ENCODE data around the gene COP1.

COP1 gene

GRCh38 chr1:176227579-176227978 lies 20.5 kb upstream of the COP1 start:
- no peak for DNase-seq (ENCODE audit: extremely low read depth, insufficient read length)
- Histone ChIP-seq H3K4me3 (replicated peaks; ENCODE audit: low read depth, low read length) (no peak overlapping the region), H3K36me3 (ENCODE audit: control insufficient read depth, insufficient read depth, low read length) (no peaks in the 10 kb centered on the region), H3K27me3 (replicated peaks; ENCODE audit: control insufficient read depth, insufficient read depth, low read length) (no peaks in the 10 kb centered on the region)
- TF ChIP-seq, protein P1, sequence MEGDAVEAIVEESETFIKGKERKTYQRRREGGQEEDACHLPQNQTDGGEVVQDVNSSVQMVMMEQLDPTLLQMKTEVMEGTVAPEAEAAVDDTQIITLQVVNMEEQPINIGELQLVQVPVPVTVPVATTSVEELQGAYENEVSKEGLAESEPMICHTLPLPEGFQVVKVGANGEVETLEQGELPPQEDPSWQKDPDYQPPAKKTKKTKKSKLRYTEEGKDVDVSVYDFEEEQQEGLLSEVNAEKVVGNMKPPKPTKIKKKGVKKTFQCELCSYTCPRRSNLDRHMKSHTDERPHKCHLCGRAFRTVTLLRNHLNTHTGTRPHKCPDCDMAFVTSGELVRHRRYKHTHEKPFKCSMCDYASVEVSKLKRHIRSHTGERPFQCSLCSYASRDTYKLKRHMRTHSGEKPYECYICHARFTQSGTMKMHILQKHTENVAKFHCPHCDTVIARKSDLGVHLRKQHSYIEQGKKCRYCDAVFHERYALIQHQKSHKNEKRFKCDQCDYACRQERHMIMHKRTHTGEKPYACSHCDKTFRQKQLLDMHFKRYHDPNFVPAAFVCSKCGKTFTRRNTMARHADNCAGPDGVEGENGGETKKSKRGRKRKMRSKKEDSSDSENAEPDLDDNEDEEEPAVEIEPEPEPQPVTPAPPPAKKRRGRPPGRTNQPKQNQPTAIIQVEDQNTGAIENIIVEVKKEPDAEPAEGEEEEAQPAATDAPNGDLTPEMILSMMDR (IDR thresholded peaks at IDR 0.05; ENCODE audit: insufficient read depth, low read length, poor library complexity, severe bottlenecking), result no peak

- Histone ChIP-seq H3K36me3 (ENCODE audit: control insufficient read depth, insufficient read depth, low read length) (no peaks in the 10 kb centered on the region), H3K27me3 (replicated peaks; ENCODE audit: control insufficient read depth, insufficient read depth, low read length) (no peaks in the 10 kb centered on the region), H3K4me3 (replicated peaks; ENCODE audit: low read depth, low read length) (no peak overlapping the region)
- TF ChIP-seq, protein P1 (IDR thresholded peaks at IDR 0.05; ENCODE audit: insufficient read depth, low read length, poor library complexity, severe bottlenecking), result no peak
- no peak for DNase-seq (ENCODE audit: extremely low read depth, insufficient read length)
Measured at GRCh38 chr1:176225911-176226310, 18.8 kb upstream of the COP1 start.

DNA sequence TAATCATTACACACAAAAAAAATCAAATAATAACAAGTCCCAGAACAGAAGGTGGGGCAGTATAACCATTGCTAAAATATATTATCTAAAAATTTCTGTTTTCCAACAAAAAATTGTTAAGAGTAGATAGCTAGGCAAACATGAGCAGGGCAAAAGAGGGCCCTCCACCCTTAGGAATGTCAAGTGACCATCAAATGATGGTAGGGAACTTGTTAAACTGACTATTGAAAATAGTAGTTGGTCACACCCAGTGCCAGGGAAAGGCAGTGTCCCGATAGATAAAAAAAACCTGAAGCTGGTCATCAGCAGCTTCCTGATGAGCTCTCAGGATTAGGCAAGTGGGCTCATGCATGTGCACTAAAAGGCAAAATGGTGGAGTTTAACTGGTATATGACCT lies 18.4 kb upstream of the COP1 start:
- H3K36me3 ChIP-seq (ENCODE audit: control insufficient read depth, insufficient read depth, low read length), result no peaks in the 10 kb centered on the region
- TF ChIP-seq, protein P1 (IDR thresholded peaks at IDR 0.05; ENCODE audit: insufficient read depth, low read length, poor library complexity, severe bottlenecking), result no peak
- no peaks in the 10 kb centered on the region for H3K27me3 ChIP-seq (replicated peaks; ENCODE audit: control insufficient read depth, insufficient read depth, low read length)
- H3K4me3 ChIP-seq (replicated peaks; ENCODE audit: low read depth, low read length), result no peak overlapping the region
- DNase-seq (ENCODE audit: extremely low read depth, insufficient read length), result no peak

GRCh38 chr1:176222196-176222595 lies 15.1 kb upstream of the COP1 start:
- no peaks in the 10 kb centered on the region for H3K36me3 ChIP-seq (ENCODE audit: control insufficient read depth, insufficient read depth, low read length)
- TF ChIP-seq, protein P1 (IDR thresholded peaks at IDR 0.05; ENCODE audit: insufficient read depth, low read length, poor library complexity, severe bottlenecking), result no peak
- no peak overlapping the region for H3K4me3 ChIP-seq (replicated peaks; ENCODE audit: low read depth, low read length)
- no peak for DNase-seq (ENCODE audit: extremely low read depth, insufficient read length)
- H3K27me3 ChIP-seq (replicated peaks; ENCODE audit: control insufficient read depth, insufficient read depth, low read length), result no peaks in the 10 kb centered on the region

DNA sequence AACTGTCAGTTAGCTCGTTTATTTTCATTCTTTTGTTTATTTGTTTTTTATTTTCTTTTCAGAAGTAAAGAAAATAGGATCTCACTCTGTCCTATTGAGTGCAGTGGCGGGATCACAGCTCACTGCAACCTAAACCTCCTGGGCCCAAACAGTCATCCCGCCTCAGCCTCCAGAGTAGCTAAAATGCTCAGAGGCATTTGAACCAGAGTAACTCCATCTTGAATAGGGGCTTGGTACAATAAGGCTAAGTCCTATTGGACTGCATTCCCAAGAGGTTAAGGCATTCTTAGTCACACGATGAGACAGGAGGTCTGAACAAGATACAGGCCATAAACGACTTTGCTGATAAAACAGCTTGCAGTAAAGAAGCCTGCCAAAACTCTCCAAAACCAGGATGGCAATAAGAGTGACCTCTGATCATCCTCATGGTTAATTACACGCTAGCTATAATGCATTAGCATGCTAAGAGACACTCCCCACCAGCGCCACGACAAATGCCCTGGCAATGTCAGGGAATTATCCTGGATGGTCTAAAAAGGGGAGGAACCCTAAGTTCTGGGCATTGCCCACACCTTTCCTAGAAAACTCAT lies 13.1 kb upstream of the COP1 start:
- no peak for DNase-seq (ENCODE audit: extremely low read depth, insufficient read length)
- H3K36me3 ChIP-seq (ENCODE audit: control insufficient read depth, insufficient read depth, low read length), result no peaks in the 10 kb centered on the region
- TF ChIP-seq, protein P1 (IDR thresholded peaks at IDR 0.05; ENCODE audit: insufficient read depth, low read length, poor library complexity, severe bottlenecking), result no peak
- H3K27me3 ChIP-seq (replicated peaks; ENCODE audit: control insufficient read depth, insufficient read depth, low read length), result no peaks in the 10 kb centered on the region
- no peak overlapping the region for H3K4me3 ChIP-seq (replicated peaks; ENCODE audit: low read depth, low read length)

Data from GM06990 (cell line).